GM23338 (cell line): ENCODE data around the gene POLDIP2. TPM values are rescaled to one million over a fixed set of nuclear protein-coding genes. Genes with fewer than 3 reads are reported as not detected.

ENCODE experiments used
- ATAC-seq: fragments of 200-7000 bp; cut with Tn5 transposase; 3 replicates; pipeline ENCODE4 v1.9.1; 2020
- DNase-seq: peaks from one replicate; pipeline ENCODE4 v3.0.0-alpha.2; 2015; ENCODE audit warnings: low spot score
- H2AFZ ChIP-seq: fragments of 200-600 bp; sonication (generic); 2 replicates; pipeline ENCODE4 v1.8.0; 2016; ENCODE audit warnings: antibody characterized with exemption, mild to moderate bottlenecking, moderate library complexity
- H3F3A ChIP-seq: fragments of 200-600 bp; sonication (generic); replicated peaks from 2 replicates; pipeline ENCODE4 v1.8.0; 2017; ENCODE audit warnings: antibody characterized with exemption, mixed run types, low read depth
- H3K27ac ChIP-seq: fragments of 200-600 bp; sonication (generic); 2 replicates; pipeline ENCODE4 v1.6.1; 2016; ENCODE audit warnings: low read depth
- H3K27me3 ChIP-seq: fragments of 200-600 bp; sonication (generic); 2 replicates; pipeline ENCODE4 v1.8.0; 2016; ENCODE audit warnings: mild to moderate bottlenecking, mixed run types, moderate library complexity; ENCODE audit not compliant: insufficient read depth
- H3K36me3 ChIP-seq: fragments of 200-600 bp; sonication (generic); 2 replicates; pipeline ENCODE4 v1.8.0; 2016; ENCODE audit warnings: mild to moderate bottlenecking; ENCODE audit not compliant: insufficient read depth
- H3K4me1 ChIP-seq: fragments of 200-600 bp; sonication (generic); 2 replicates; pipeline ENCODE4 v1.8.0; 2016; ENCODE audit warnings: mild to moderate bottlenecking, moderate library complexity; ENCODE audit not compliant: insufficient read depth
- H3K4me2 ChIP-seq: fragments of 200-600 bp; sonication (generic); 2 replicates; pipeline ENCODE4 v1.7.1; 2017; ENCODE audit warnings: mixed run types
- H3K4me3 ChIP-seq: fragments of 200-600 bp; sonication (generic); 2 replicates; pipeline ENCODE4 v1.6.1; 2016; ENCODE audit warnings: mixed run types
- H3K79me2 ChIP-seq: fragments of 200-600 bp; sonication (generic); replicated peaks from 2 replicates; pipeline ENCODE4 v1.8.0; 2017; ENCODE audit warnings: mild to moderate bottlenecking; ENCODE audit not compliant: insufficient read depth
- H3K9me2 ChIP-seq: fragments of 200-600 bp; sonication (generic); 2 replicates; pipeline ENCODE4 v1.8.0; 2017; ENCODE audit not compliant: insufficient read depth
- H4K20me1 ChIP-seq: fragments of 200-600 bp; sonication (generic); replicated peaks from 2 replicates; pipeline ENCODE4 v1.8.0; 2017; ENCODE audit warnings: mild to moderate bottlenecking; ENCODE audit not compliant: insufficient read depth
- H3K27ac Mint-ChIP-seq: 2 replicates; pipeline ENCODE4 v1.8.0; 2020; ENCODE audit warnings: inconsistent platforms, mild to moderate bottlenecking, moderate library complexity, mixed read lengths
- H3K27me3 Mint-ChIP-seq: 3 replicates; pipeline ENCODE4 v1.8.0; 2022; ENCODE audit warnings: low read depth, mild to moderate bottlenecking, moderate library complexity, mixed read lengths, inconsistent platforms; ENCODE audit not compliant: insufficient read depth, poor library complexity
- H3K36me3 Mint-ChIP-seq: 3 replicates; pipeline ENCODE4 v1.8.0; 2021; ENCODE audit warnings: low read depth, mild to moderate bottlenecking, inconsistent platforms, moderate library complexity, mixed read lengths
- H3K4me1 Mint-ChIP-seq: 3 replicates; pipeline ENCODE4 v1.8.0; 2020; ENCODE audit warnings: mild to moderate bottlenecking, inconsistent platforms, mixed read lengths
- H3K4me3 Mint-ChIP-seq: 3 replicates; pipeline ENCODE4 v1.8.0; 2021; ENCODE audit warnings: moderate library complexity, mild to moderate bottlenecking, inconsistent platforms, mixed read lengths
- H3K9me3 Mint-ChIP-seq: 3 replicates; pipeline ENCODE4 v1.8.0; 2020; ENCODE audit warnings: moderate library complexity, mild to moderate bottlenecking, inconsistent platforms, mixed read lengths
- EZH2 ChIP-seq: fragments of 200-600 bp; sonication (generic); IDR thresholded peaks from one replicate; pipeline ENCODE4 v1.8.0; 2017; ENCODE audit warnings: antibody characterized with exemption, mild to moderate bottlenecking, low read depth; ENCODE audit not compliant: unreplicated experiment
- EZH2phosphoT487 ChIP-seq: fragments of 200-600 bp; sonication (generic); IDR thresholded peaks from one replicate; pipeline ENCODE4 v1.8.1; 2018; ENCODE audit warnings: antibody characterized with exemption; ENCODE audit not compliant: unreplicated experiment
- JUNB ChIP-seq: IDR thresholded peaks from one replicate; pipeline ENCODE4 v1.6.1; 2016; ENCODE audit warnings: antibody characterized with exemption; ENCODE audit not compliant: unreplicated experiment
- STAT1 ChIP-seq: IDR thresholded peaks from one replicate; pipeline ENCODE4 v1.6.1; 2016; ENCODE audit warnings: antibody characterized with exemption; ENCODE audit not compliant: unreplicated experiment
- ZNF114 ChIP-seq: fragments of 250-450 bp; sonication (Bioruptor Pico); IDR thresholded peaks from 2 replicates; pipeline ENCODE4 v1.5.0; 2020; ENCODE audit warnings: mild to moderate bottlenecking, moderate library complexity
- ZNF331 ChIP-seq: fragments of 250-450 bp; sonication (Bioruptor Pico); IDR thresholded peaks from 2 replicates; pipeline ENCODE4 v1.5.0; 2020; ENCODE audit warnings: low read depth, mild to moderate bottlenecking, moderate library complexity
- polyA plus RNA-seq: library from polyadenylated mRNA; unstranded; fragments of >200 nt; fragmentation: Nextera tagmentation; extraction: Ambion mirVana; gene quantifications from 2 replicates; pipeline ENCODE4 v1.2.1, GENCODE V29; 2016
- total RNA-seq: library from RNA; depleted of rRNA; stranded (reverse); fragments of >200 nt; shearing (Covaris generic); gene quantifications from 2 replicates; pipeline ENCODE4 v1.2.3, GENCODE V29; 2014
- TF ChIP-seq, protein P1 (sequence below): IDR thresholded peaks from one replicate; pipeline ENCODE4 v1.6.1; 2018; ENCODE audit warnings: antibody characterized with exemption; ENCODE audit not compliant: unreplicated experiment
- TF ChIP-seq, protein P2 (sequence below): IDR thresholded peaks from 2 replicates; pipeline ENCODE4 v1.6.1; 2016; ENCODE audit warnings: antibody characterized with exemption
- TF ChIP-seq, protein P3 (sequence below), 2 experiments: fragments of 200-600 bp in 1 of 2; sonication (generic) in 1 of 2; conservative IDR thresholded peaks; 2 replicates each; pipeline versions ENCODE4 v1.5.1 to v1.6.1; 2016 to 2017; ENCODE audit warnings: antibody characterized with exemption in 2 of 2, low read depth in 2 of 2, mild to moderate bottlenecking in 2 of 2, moderate library complexity in 1 of 2
- TF ChIP-seq, protein P4 (sequence below): fragments of 250-450 bp; sonication (Bioruptor Pico); IDR thresholded peaks from 2 replicates; pipeline ENCODE4 v1.5.0; 2020; ENCODE audit warnings: mild to moderate bottlenecking, moderate library complexity

Gene POLDIP2
- total and polyA plus RNA-seq, 2 experiments from 2014 or later: 45.7 to 77.1 TPM

DNA sequence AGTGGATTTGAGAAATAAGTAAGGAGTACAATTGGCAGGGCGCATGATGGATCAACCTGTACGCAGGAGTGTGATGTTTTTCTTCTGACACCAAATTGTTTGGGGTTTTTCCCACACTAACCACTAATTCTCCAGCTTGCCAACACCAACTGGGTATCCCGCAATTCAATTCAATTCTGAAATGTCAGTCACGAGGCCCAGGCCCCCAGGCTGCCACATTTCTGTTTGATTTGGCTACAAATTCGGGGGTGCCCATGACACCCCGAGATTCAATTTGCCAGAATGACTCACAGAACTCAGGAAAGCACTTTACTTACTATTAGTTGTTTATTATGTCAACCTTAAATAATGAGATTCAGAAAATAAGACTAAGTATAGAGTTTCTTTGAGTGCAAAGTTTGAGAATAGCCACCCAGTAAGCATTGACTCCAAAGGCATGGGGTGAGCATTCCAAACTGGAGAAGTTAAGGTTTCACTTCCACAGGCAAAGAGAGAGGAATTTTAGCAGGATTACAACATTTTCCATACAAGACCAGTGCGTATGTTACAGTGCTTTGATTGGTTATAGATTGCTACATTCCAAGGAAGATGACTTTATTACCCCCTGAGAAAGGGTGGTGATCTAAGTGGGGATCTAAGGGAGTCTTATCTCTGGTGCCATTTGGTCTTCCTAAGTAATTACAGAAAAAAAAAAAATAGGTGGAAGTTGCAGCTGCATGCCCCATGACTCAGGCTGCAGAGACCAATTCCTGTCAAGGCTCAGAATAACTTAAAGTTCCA lies 37.2 kb upstream of the POLDIP2 start (continued):
- TF ChIP-seq, protein P1, sequence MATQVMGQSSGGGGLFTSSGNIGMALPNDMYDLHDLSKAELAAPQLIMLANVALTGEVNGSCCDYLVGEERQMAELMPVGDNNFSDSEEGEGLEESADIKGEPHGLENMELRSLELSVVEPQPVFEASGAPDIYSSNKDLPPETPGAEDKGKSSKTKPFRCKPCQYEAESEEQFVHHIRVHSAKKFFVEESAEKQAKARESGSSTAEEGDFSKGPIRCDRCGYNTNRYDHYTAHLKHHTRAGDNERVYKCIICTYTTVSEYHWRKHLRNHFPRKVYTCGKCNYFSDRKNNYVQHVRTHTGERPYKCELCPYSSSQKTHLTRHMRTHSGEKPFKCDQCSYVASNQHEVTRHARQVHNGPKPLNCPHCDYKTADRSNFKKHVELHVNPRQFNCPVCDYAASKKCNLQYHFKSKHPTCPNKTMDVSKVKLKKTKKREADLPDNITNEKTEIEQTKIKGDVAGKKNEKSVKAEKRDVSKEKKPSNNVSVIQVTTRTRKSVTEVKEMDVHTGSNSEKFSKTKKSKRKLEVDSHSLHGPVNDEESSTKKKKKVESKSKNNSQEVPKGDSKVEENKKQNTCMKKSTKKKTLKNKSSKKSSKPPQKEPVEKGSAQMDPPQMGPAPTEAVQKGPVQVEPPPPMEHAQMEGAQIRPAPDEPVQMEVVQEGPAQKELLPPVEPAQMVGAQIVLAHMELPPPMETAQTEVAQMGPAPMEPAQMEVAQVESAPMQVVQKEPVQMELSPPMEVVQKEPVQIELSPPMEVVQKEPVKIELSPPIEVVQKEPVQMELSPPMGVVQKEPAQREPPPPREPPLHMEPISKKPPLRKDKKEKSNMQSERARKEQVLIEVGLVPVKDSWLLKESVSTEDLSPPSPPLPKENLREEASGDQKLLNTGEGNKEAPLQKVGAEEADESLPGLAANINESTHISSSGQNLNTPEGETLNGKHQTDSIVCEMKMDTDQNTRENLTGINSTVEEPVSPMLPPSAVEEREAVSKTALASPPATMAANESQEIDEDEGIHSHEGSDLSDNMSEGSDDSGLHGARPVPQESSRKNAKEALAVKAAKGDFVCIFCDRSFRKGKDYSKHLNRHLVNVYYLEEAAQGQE: no peak
- no peak for TF ChIP-seq JUNB
- no peak for TF ChIP-seq ZNF331 (CRISPR knock-in tag)
- no peak for TF ChIP-seq STAT1

DNA sequence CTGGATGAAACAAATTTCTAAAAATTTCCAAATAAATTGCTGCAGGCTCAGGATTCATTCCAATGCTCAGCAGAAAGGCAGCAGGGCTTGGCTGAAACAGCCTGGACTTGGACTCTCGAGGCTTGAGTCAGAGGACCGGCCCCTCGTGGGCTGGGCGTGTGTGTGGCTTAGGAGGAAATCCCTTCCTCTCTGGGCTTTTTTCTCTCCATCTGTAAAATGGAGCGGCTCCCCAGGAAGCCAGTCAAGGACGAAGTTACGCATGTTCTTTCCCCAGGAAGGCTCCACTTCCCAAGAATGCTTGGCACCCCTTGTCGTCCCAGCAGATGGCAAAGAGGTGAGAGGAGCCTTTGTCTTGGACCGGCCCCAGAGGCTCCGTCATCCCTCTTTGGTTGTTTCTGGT lies 35.2 kb upstream of the POLDIP2 start:
- Mint-ChIP-seq H3K27ac (no peak overlapping the region), H3K36me3 (peaks cover 13% of the 10 kb centered on the region), H3K4me3 (no peak overlapping the region), H3K27me3 (peaks cover 3% of the 10 kb centered on the region), H3K4me1 (peaks cover 6% of the 10 kb centered on the region; the same call in 1 of the 3 replicates), H3K9me3 (no peaks in the 10 kb centered on the region)
- H3K4me2 ChIP-seq: no peak overlapping the region
- H3K4me3 ChIP-seq: no peak overlapping the region
- H3K36me3 ChIP-seq: no peaks in the 10 kb centered on the region
- ATAC-seq: peak; percentile 31; the same call in 1 of the 3 replicates
- DNase-seq: no peak
- H3K27me3 ChIP-seq: no peaks in the 10 kb centered on the region
- no peaks in the 10 kb centered on the region for H3K79me2 ChIP-seq
- no peaks in the 10 kb centered on the region for H3K4me1 ChIP-seq
- no peak overlapping the region for H3K27ac ChIP-seq
- no peaks in the 10 kb centered on the region for H3K9me2 ChIP-seq
- H2AFZ ChIP-seq: no peak overlapping the region
- no peaks in the 10 kb centered on the region; the same call in 1 of the 2 replicates for H4K20me1 ChIP-seq
- H3F3A ChIP-seq: no peaks in the 10 kb centered on the region
- TF ChIP-seq, protein P2, sequence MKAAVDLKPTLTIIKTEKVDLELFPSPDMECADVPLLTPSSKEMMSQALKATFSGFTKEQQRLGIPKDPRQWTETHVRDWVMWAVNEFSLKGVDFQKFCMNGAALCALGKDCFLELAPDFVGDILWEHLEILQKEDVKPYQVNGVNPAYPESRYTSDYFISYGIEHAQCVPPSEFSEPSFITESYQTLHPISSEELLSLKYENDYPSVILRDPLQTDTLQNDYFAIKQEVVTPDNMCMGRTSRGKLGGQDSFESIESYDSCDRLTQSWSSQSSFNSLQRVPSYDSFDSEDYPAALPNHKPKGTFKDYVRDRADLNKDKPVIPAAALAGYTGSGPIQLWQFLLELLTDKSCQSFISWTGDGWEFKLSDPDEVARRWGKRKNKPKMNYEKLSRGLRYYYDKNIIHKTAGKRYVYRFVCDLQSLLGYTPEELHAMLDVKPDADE: no peak
- no peak for TF ChIP-seq ZNF331 (CRISPR knock-in tag)
- TF ChIP-seq EZH2phosphoT487: no peak
- TF ChIP-seq EZH2: no peak
- no peak for TF ChIP-seq ZNF114
- TF ChIP-seq, protein P3, sequence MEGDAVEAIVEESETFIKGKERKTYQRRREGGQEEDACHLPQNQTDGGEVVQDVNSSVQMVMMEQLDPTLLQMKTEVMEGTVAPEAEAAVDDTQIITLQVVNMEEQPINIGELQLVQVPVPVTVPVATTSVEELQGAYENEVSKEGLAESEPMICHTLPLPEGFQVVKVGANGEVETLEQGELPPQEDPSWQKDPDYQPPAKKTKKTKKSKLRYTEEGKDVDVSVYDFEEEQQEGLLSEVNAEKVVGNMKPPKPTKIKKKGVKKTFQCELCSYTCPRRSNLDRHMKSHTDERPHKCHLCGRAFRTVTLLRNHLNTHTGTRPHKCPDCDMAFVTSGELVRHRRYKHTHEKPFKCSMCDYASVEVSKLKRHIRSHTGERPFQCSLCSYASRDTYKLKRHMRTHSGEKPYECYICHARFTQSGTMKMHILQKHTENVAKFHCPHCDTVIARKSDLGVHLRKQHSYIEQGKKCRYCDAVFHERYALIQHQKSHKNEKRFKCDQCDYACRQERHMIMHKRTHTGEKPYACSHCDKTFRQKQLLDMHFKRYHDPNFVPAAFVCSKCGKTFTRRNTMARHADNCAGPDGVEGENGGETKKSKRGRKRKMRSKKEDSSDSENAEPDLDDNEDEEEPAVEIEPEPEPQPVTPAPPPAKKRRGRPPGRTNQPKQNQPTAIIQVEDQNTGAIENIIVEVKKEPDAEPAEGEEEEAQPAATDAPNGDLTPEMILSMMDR (conservative IDR thresholded peaks at IDR 0.05; ENCODE audit: low read depth in 2 of 2): no peak
- TF ChIP-seq, protein P4, sequence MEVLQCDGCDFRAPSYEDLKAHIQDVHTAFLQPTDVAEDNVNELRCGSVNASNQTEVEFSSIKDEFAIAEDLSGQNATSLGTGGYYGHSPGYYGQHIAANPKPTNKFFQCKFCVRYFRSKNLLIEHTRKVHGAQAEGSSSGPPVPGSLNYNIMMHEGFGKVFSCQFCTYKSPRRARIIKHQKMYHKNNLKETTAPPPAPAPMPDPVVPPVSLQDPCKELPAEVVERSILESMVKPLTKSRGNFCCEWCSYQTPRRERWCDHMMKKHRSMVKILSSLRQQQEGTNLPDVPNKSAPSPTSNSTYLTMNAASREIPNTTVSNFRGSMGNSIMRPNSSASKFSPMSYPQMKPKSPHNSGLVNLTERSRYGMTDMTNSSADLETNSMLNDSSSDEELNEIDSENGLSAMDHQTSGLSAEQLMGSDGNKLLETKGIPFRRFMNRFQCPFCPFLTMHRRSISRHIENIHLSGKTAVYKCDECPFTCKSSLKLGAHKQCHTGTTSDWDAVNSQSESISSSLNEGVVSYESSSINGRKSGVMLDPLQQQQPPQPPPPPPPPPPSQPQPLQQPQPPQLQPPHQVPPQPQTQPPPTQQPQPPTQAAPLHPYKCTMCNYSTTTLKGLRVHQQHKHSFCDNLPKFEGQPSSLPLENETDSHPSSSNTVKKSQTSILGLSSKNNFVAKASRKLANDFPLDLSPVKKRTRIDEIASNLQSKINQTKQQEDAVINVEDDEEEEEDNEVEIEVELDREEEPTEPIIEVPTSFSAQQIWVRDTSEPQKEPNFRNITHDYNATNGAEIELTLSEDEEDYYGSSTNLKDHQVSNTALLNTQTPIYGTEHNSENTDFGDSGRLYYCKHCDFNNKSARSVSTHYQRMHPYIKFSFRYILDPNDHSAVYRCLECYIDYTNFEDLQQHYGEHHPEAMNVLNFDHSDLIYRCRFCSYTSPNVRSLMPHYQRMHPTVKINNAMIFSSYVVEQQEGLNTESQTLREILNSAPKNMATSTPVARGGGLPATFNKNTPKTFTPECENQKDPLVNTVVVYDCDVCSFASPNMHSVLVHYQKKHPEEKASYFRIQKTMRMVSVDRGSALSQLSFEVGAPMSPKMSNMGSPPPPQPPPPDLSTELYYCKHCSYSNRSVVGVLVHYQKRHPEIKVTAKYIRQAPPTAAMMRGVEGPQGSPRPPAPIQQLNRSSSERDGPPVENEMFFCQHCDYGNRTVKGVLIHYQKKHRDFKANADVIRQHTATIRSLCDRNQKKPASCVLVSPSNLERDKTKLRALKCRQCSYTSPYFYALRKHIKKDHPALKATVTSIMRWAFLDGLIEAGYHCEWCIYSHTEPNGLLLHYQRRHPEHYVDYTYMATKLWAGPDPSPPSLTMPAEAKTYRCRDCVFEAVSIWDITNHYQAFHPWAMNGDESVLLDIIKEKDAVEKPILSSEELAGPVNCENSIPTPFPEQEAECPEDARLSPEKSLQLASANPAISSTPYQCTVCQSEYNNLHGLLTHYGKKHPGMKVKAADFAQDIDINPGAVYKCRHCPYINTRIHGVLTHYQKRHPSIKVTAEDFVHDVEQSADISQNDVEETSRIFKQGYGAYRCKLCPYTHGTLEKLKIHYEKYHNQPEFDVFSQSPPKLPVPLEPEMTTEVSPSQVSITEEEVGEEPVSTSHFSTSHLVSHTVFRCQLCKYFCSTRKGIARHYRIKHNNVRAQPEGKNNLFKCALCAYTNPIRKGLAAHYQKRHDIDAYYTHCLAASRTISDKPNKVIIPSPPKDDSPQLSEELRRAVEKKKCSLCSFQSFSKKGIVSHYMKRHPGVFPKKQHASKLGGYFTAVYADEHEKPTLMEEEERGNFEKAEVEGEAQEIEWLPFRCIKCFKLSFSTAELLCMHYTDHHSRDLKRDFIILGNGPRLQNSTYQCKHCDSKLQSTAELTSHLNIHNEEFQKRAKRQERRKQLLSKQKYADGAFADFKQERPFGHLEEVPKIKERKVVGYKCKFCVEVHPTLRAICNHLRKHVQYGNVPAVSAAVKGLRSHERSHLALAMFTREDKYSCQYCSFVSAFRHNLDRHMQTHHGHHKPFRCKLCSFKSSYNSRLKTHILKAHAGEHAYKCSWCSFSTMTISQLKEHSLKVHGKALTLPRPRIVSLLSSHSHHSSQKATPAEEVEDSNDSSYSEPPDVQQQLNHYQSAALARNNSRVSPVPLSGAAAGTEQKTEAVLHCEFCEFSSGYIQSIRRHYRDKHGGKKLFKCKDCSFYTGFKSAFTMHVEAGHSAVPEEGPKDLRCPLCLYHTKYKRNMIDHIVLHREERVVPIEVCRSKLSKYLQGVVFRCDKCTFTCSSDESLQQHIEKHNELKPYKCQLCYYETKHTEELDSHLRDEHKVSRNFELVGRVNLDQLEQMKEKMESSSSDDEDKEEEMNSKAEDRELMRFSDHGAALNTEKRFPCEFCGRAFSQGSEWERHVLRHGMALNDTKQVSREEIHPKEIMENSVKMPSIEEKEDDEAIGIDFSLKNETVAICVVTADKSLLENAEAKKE (CRISPR knock-in tag): no peak
